Osteoblast (primary cell): ENCODE data around the gene MANSC1. TPM values are rescaled to one million over a fixed set of nuclear protein-coding genes. Genes with fewer than 3 reads are reported as not detected.

ENCODE experiments used
- DNase-seq: peaks from one replicate; pipeline ENCODE4 v3.0.0; 2011; ENCODE audit warnings: low spot score, mixed read lengths; ENCODE audit not compliant: insufficient read length; ENCODE audit errors: missing footprints
- H2AFZ ChIP-seq: 2 replicates; pipeline ENCODE4 v1.6.0; 2011; ENCODE audit warnings: mild to moderate bottlenecking, low read length
- H3K27ac ChIP-seq: 2 replicates; pipeline ENCODE4 v1.5.1; 2011; ENCODE audit warnings: mild to moderate bottlenecking, low read depth, low read length, moderate library complexity
- H3K27me3 ChIP-seq: 2 replicates; pipeline ENCODE4 v1.6.0; 2012; ENCODE audit warnings: mild to moderate bottlenecking, control low read depth, inconsistent platforms, low read length, moderate library complexity; ENCODE audit not compliant: insufficient read depth
- H3K36me3 ChIP-seq: 2 replicates; pipeline ENCODE4 v1.5.1; 2011; ENCODE audit warnings: mild to moderate bottlenecking, low read length, control low read depth, moderate library complexity; ENCODE audit not compliant: insufficient read depth
- H3K4me1 ChIP-seq: 2 replicates; pipeline ENCODE4 v1.5.1; 2011; ENCODE audit warnings: mild to moderate bottlenecking, low read length, control low read depth, moderate library complexity; ENCODE audit not compliant: insufficient read depth
- H3K4me2 ChIP-seq: 2 replicates; pipeline ENCODE4 v1.6.0; 2011; ENCODE audit warnings: mild to moderate bottlenecking, low read length; ENCODE audit not compliant: insufficient read depth
- H3K4me3 ChIP-seq: fragments of 200-600 bp; sonication (generic); 3 replicates; pipeline ENCODE4 v1.5.1; 2012; ENCODE audit warnings: mild to moderate bottlenecking, low read length, inconsistent platforms; ENCODE audit not compliant: insufficient read depth
- H3K79me2 ChIP-seq: 2 replicates; pipeline ENCODE4 v1.6.0; 2012; ENCODE audit warnings: mild to moderate bottlenecking, low read length, control low read depth, inconsistent platforms; ENCODE audit not compliant: insufficient read depth
- H3K9me3 ChIP-seq: 2 replicates; pipeline ENCODE4 v1.5.1; 2011; ENCODE audit warnings: low read depth, low read length, control low read depth
- H4K20me1 ChIP-seq: 2 replicates; pipeline ENCODE4 v1.6.0; 2012; ENCODE audit warnings: mild to moderate bottlenecking, low read length, control low read depth; ENCODE audit not compliant: insufficient read depth
- total RNA-seq: library from RNA; depleted of rRNA; stranded (reverse); fragments of >200 nt; gene quantifications from 2 replicates; pipeline ENCODE4 v1.2.3, GENCODE V29; 2012
- TF ChIP-seq, protein P1 (sequence below): IDR thresholded peaks from 2 replicates; pipeline ENCODE4 v1.5.1; 2011; ENCODE audit warnings: mild to moderate bottlenecking, low read depth, low read length, moderate library complexity; ENCODE audit errors: extremely low read depth

The MANSC1 gene
- total RNA-seq, 1 donor, result 3.3 TPM

DNA sequence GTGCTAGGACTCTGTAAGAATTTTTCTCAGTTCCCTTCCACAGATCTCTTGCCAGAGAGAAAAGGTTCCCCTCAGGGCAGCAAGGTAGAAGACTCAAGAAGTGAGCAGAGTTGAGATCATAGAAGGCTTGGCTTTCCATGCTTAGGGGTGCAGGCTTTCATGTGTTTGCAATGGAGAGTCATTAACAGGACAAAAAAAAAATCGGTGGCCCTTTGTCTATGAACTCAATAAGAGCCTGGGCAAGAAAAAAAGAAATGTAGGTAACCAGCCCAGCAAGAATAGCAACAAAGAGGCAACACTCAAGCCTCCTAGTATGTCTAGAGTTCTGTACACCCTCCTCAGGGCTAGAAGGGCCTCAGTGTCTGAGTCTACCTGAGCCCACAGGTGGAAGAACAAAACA, 59.8 kb downstream of the MANSC1 start:
- Histone ChIP-seq H4K20me1 (no peaks in the 10 kb centered on the region), H3K27ac (no peak overlapping the region), H3K36me3 (no peaks in the 10 kb centered on the region), H2AFZ (no peak overlapping the region), H3K79me2 (no peaks in the 10 kb centered on the region), H3K4me3 (no peak overlapping the region), H3K4me1 (peaks cover 8% of the 10 kb centered on the region), H3K9me3 (no peaks in the 10 kb centered on the region), H3K4me2 (no peak overlapping the region), H3K27me3 (peaks cover 4% of the 10 kb centered on the region)
- TF ChIP-seq, protein P1, sequence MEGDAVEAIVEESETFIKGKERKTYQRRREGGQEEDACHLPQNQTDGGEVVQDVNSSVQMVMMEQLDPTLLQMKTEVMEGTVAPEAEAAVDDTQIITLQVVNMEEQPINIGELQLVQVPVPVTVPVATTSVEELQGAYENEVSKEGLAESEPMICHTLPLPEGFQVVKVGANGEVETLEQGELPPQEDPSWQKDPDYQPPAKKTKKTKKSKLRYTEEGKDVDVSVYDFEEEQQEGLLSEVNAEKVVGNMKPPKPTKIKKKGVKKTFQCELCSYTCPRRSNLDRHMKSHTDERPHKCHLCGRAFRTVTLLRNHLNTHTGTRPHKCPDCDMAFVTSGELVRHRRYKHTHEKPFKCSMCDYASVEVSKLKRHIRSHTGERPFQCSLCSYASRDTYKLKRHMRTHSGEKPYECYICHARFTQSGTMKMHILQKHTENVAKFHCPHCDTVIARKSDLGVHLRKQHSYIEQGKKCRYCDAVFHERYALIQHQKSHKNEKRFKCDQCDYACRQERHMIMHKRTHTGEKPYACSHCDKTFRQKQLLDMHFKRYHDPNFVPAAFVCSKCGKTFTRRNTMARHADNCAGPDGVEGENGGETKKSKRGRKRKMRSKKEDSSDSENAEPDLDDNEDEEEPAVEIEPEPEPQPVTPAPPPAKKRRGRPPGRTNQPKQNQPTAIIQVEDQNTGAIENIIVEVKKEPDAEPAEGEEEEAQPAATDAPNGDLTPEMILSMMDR, result no peak
- DNase-seq, result no peak

DNA sequence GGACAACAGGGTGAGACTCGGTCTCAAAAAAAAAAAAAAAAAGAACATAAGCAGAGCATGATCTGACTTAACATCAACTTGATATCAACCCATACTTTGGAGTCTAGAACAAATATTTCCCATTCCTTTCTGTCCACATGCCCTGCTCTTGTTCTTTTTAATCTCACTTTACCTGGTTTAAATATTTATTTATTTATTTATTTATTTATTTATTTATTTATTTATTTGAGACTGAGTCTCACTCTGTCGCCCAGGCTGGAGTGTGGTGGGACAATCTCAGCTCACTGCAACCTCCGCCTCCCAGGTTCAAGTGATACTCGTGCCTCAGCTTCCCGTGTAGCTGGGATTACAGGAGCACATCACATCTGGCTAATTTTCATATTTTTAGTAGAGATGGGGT, 63.6 kb downstream of the MANSC1 start:
- DNase-seq, result no peak
- no peak overlapping the region for H3K27ac ChIP-seq
- peaks cover 4% of the 10 kb centered on the region for H3K27me3 ChIP-seq

DNA sequence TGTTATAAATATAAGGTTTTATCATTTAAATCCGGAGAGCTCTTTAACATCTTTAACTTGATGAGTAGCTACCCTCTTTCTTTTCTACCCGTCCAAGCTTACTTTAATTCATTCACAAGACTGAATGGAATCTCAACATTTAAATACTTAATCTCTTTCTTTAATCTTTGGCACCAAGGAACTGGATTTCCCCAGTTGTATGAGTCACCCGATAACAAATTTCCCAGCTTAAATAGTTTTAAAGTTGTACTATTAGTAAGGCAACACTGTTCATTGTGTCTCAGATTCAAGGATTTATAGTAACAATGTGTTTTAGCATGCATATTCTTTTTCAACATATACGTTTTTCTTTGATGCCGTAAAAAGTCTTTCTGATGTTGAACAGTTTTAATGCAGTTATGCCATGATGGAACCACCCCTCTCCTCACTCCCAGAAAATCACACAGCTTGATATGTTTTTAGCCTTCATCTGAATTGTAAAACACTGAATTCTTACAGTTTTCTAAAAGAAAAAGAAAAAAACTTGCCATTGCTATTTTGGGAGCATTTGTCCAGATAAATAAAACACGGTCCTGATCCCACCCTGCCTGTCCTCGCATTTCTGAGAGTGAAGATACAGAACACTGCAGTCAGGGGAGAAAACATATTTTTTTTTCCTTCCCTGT, 67.1 kb downstream of the MANSC1 start:
- Histone ChIP-seq H3K27ac (no peak overlapping the region), H3K79me2 (no peaks in the 10 kb centered on the region), H3K4me2 (no peak overlapping the region), H2AFZ (no peak overlapping the region), H3K9me3 (no peaks in the 10 kb centered on the region), H3K36me3 (no peaks in the 10 kb centered on the region), H4K20me1 (no peaks in the 10 kb centered on the region), H3K4me1 (peaks cover 12% of the 10 kb centered on the region), H3K4me3 (no peak overlapping the region), H3K27me3 (no peaks in the 10 kb centered on the region)
- DNase-seq, result no peak
- TF ChIP-seq, protein P1, result no peak

More for the DNA sequence above, 63.6 kb downstream of the MANSC1 start:
- Histone ChIP-seq H3K79me2 (no peaks in the 10 kb centered on the region), H3K4me3 (no peak overlapping the region), H3K4me2 (no peak overlapping the region), H2AFZ (no peak overlapping the region), H3K4me1 (peaks cover 8% of the 10 kb centered on the region), H3K36me3 (no peaks in the 10 kb centered on the region), H4K20me1 (no peaks in the 10 kb centered on the region), H3K9me3 (no peaks in the 10 kb centered on the region)
- TF ChIP-seq, protein P1, result no peak

DNA sequence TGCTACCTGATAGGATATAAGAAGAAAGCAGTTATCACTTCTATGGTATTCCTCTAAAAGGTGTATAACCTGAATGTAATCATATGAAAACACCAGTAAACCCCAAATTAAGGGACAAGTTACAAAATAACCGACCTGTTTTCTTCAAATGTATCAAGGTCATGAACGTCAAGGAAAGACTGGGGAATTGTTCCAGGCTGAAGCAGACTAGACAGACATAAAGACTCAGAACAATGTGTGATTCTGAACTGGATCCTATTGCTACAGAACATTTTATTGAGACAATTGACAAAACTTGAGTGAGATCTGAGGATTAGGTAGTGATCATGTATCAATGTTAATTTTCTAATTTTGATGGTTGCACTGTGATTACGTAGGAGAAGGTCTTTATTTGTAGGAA, 67.8 kb downstream of the MANSC1 start:
- H3K9me3 ChIP-seq, result no peaks in the 10 kb centered on the region
- no peaks in the 10 kb centered on the region for H3K36me3 ChIP-seq
- no peak overlapping the region for H2AFZ ChIP-seq
- no peaks in the 10 kb centered on the region for H3K79me2 ChIP-seq
- H3K4me3 ChIP-seq, result no peak overlapping the region
- H3K4me1 ChIP-seq, result peaks cover 12% of the 10 kb centered on the region
- no peak overlapping the region for H3K27ac ChIP-seq
- no peak for DNase-seq
- H3K27me3 ChIP-seq, result no peaks in the 10 kb centered on the region
- TF ChIP-seq, protein P1, result no peak
- H3K4me2 ChIP-seq, result no peak overlapping the region
- H4K20me1 ChIP-seq, result no peaks in the 10 kb centered on the region
